ENCODE measurements around the gene RUNX2.
A peak's percentile ranks its signal among the peaks of the same experiment; 100 is the strongest.

The RUNX2 gene

GRCh38 chr6:45415315-45415714 lies 87.2 kb downstream of the RUNX2 start:
- DNase-seq (ENCODE audit: low read depth), result no peak

GRCh38 chr6:45415788-45416518 lies 87.8 kb downstream of the RUNX2 start:
- no peak for DNase-seq (ENCODE audit: low read depth)

- DNase-seq (ENCODE audit: low read depth), result no peak
These were observed 88.6 kb downstream of the RUNX2 start for GRCh38 chr6:45416700-45417099.

GRCh38 chr6:45417436-45417835 lies 89.3 kb downstream of the RUNX2 start:
- DNase-seq (ENCODE audit: low read depth), result no peak

GRCh38 chr6:45419571-45420082 lies 91.5 kb downstream of the RUNX2 start:
- DNase-seq (ENCODE audit: low read depth), result peak; percentile 38

- peak; percentile 45 for DNase-seq (ENCODE audit: low read depth)
These were observed 92.2 kb downstream of the RUNX2 start for GRCh38 chr6:45420083-45420908.

- no peak for DNase-seq (ENCODE audit: low read depth)
These were observed 93.0 kb downstream of the RUNX2 start for GRCh38 chr6:45420909-45421708.

GRCh38 chr6:45421709-45422502 lies 93.8 kb downstream of the RUNX2 start:
- DNase-seq (ENCODE audit: low read depth), result peak; percentile 32

- peak; percentile 43 for DNase-seq (ENCODE audit: low read depth)
These were observed 94.5 kb downstream of the RUNX2 start for GRCh38 chr6:45422503-45423110.

- DNase-seq (ENCODE audit: low read depth), result no peak
These were observed 95.1 kb downstream of the RUNX2 start for GRCh38 chr6:45423111-45423823.

GRCh38 chr6:45423824-45424450 lies 95.8 kb downstream of the RUNX2 start:
- no peak for DNase-seq (ENCODE audit: low read depth)

GRCh38 chr6:45424451-45424861 lies 96.3 kb downstream of the RUNX2 start:
- DNase-seq (ENCODE audit: low read depth), result no peak

GRCh38 chr6:45426251-45426650 lies 98.1 kb downstream of the RUNX2 start:
- DNase-seq (ENCODE audit: low read depth), result no peak

- DNase-seq (ENCODE audit: low read depth), result no peak
These were observed 99.6 kb downstream of the RUNX2 start for GRCh38 chr6:45427726-45428125.

GRCh38 chr6:45428727-45429126 lies 100.6 kb downstream of the RUNX2 start:
- no peak for DNase-seq (ENCODE audit: low read depth)

- DNase-seq (ENCODE audit: low read depth), result no peak
These were observed 102.6 kb downstream of the RUNX2 start for GRCh38 chr6:45430590-45431202.

GRCh38 chr6:45431317-45432065 lies 103.4 kb downstream of the RUNX2 start:
- DNase-seq (ENCODE audit: low read depth), result no peak

- DNase-seq (ENCODE audit: low read depth), result no peak
These were observed 104.8 kb downstream of the RUNX2 start for GRCh38 chr6:45432977-45433376.

Measured in activated gamma-delta T cell treated with anti-CD3 and anti-CD28 coated beads, Interleukin-2, amount 50 U/mL, for 16 hours (primary cell).